HEK293 (cell line): ENCODE results near the gene HAAO.
"Not testable (repeated sequence)": the region's sequence is repeated elsewhere in the genome, so short reads cannot be mapped to it uniquely, and the experiment has no call there.

ENCODE experiments used
- SCRT1 ChIP-seq: fragments of 450-650 bp; formaldehyde crosslinking; IDR thresholded peaks from 2 replicates; pipeline ENCODE4 v1.5.1; 2016; ENCODE audit warnings: missing biosample characterization, missing genetic modification characterization, borderline replicate concordance
- TRIM28 ChIP-seq: IDR thresholded peaks from 2 replicates; pipeline ENCODE4 v1.6.1; 2011; ENCODE audit warnings: low read length, control low read depth, borderline replicate concordance
- YY1 ChIP-seq: fragments of 450-650 bp; formaldehyde crosslinking; IDR thresholded peaks from 2 replicates; pipeline ENCODE4 v1.5.1; 2018; ENCODE audit warnings: missing biosample characterization, missing genetic modification characterization
- ZNF16 ChIP-seq: fragments of 450-650 bp; formaldehyde crosslinking; IDR thresholded peaks from 2 replicates; pipeline ENCODE4 v1.5.1; 2016; ENCODE audit warnings: low read depth, missing biosample characterization, missing genetic modification characterization
- ZNF24 ChIP-seq: fragments of 450-650 bp; formaldehyde crosslinking; IDR thresholded peaks from 2 replicates; pipeline ENCODE4 v1.5.1; 2016; ENCODE audit warnings: missing biosample characterization, missing genetic modification characterization
- ZNF248 ChIP-seq: fragments of 450-650 bp; formaldehyde crosslinking; IDR thresholded peaks from 2 replicates; pipeline ENCODE4 v1.5.1; 2017; ENCODE audit warnings: missing biosample characterization, missing genetic modification characterization
- ZNF274 ChIP-seq, 2 experiments: fragments of 200-500 bp in 1 of 2; fragments of 450-650 bp in 1 of 2; sonication (Bioruptor generic) in 1 of 2; formaldehyde crosslinking in 1 of 2; IDR thresholded peaks; 2 replicates each; pipeline versions ENCODE4 v1.5.1 to v1.6.1; 2014 to 2016; ENCODE audit warnings: borderline replicate concordance in 1 of 2, inconsistent platforms in 1 of 2, low read length in 1 of 2, missing biosample characterization in 1 of 2, missing genetic modification characterization in 1 of 2
- ZNF510 ChIP-seq: fragments of 450-650 bp; formaldehyde crosslinking; IDR thresholded peaks from 2 replicates; pipeline ENCODE4 v1.5.1; 2018; ENCODE audit warnings: mild to moderate bottlenecking, missing genetic modification characterization, missing biosample characterization; ENCODE audit not compliant: insufficient replicate concordance
- ZNF521 ChIP-seq: fragments of 450-650 bp; formaldehyde crosslinking; IDR thresholded peaks from 2 replicates; pipeline ENCODE4 v1.5.1; 2017; ENCODE audit warnings: missing biosample characterization, mild to moderate bottlenecking, missing genetic modification characterization
- ZNF660 ChIP-seq: fragments of 450-650 bp; IDR thresholded peaks from 2 replicates; pipeline ENCODE4 v1.5.1; 2018; ENCODE audit warnings: missing biosample characterization, mild to moderate bottlenecking, missing genetic modification characterization
- TF ChIP-seq, protein P1 (sequence below): fragments of 450-650 bp; formaldehyde crosslinking; IDR thresholded peaks from 2 replicates; pipeline ENCODE4 v1.5.1; 2016; ENCODE audit warnings: missing biosample characterization, missing genetic modification characterization
- TF ChIP-seq, protein P2 (sequence below): fragments of 450-650 bp; IDR thresholded peaks from 2 replicates; pipeline ENCODE4 v1.5.1; 2018; ENCODE audit warnings: missing biosample characterization, mild to moderate bottlenecking, missing genetic modification characterization

GRCh38 chr2:42831575-42832288 lies 39.3 kb upstream of the HAAO start:
- not testable (repeated sequence) for TF ChIP-seq YY1 (tag by site-specific recombination); ZNF274 (IDR thresholded peaks at IDR 0.05; ENCODE audit: low read length); ZNF274 (tag by site-specific recombination; IDR thresholded peaks at IDR 0.05; ENCODE audit: borderline replicate concordance); ZNF16 (tag by site-specific recombination); ZNF660 (tag by site-specific recombination); ZNF24 (tag by site-specific recombination); ZNF521 (tag by site-specific recombination); SCRT1 (tag by site-specific recombination); TRIM28; ZNF248 (tag by site-specific recombination); ZNF510 (tag by site-specific recombination)
- TF ChIP-seq, protein P1, sequence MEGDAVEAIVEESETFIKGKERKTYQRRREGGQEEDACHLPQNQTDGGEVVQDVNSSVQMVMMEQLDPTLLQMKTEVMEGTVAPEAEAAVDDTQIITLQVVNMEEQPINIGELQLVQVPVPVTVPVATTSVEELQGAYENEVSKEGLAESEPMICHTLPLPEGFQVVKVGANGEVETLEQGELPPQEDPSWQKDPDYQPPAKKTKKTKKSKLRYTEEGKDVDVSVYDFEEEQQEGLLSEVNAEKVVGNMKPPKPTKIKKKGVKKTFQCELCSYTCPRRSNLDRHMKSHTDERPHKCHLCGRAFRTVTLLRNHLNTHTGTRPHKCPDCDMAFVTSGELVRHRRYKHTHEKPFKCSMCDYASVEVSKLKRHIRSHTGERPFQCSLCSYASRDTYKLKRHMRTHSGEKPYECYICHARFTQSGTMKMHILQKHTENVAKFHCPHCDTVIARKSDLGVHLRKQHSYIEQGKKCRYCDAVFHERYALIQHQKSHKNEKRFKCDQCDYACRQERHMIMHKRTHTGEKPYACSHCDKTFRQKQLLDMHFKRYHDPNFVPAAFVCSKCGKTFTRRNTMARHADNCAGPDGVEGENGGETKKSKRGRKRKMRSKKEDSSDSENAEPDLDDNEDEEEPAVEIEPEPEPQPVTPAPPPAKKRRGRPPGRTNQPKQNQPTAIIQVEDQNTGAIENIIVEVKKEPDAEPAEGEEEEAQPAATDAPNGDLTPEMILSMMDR (tag by site-specific recombination): not testable (repeated sequence)
- TF ChIP-seq, protein P2, sequence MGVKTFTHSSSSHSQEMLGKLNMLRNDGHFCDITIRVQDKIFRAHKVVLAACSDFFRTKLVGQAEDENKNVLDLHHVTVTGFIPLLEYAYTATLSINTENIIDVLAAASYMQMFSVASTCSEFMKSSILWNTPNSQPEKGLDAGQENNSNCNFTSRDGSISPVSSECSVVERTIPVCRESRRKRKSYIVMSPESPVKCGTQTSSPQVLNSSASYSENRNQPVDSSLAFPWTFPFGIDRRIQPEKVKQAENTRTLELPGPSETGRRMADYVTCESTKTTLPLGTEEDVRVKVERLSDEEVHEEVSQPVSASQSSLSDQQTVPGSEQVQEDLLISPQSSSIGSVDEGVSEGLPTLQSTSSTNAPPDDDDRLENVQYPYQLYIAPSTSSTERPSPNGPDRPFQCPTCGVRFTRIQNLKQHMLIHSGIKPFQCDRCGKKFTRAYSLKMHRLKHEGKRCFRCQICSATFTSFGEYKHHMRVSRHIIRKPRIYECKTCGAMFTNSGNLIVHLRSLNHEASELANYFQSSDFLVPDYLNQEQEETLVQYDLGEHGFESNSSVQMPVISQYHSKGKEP (tag by site-specific recombination): not testable (repeated sequence)
